K562 (cell line): Measurements from ENCODE around the gene SKIC2. TPM values are rescaled to one million over a fixed set of nuclear protein-coding genes. Genes with fewer than 3 reads are reported as not detected.

ENCODE experiments used
- CBFA2T2 ChIP-seq: fragments of 450-650 bp; conservative IDR thresholded peaks from 2 replicates; pipeline ENCODE4 v1.6.1; 2017; ENCODE audit warnings: mild to moderate bottlenecking
- E2F8 ChIP-seq: fragments of 450-650 bp; IDR thresholded peaks from 2 replicates; pipeline ENCODE4 v1.7.1; 2018; ENCODE audit warnings: mild to moderate bottlenecking, low read depth; ENCODE audit not compliant: partially characterized antibody
- FOXJ3 ChIP-seq: sonication (generic); formaldehyde crosslinking; IDR thresholded peaks from 2 replicates; pipeline ENCODE4 v1.4.0; 2020; ENCODE audit warnings: mild to moderate bottlenecking, missing genetic modification reagents
- FOXP4 ChIP-seq: sonication (generic); formaldehyde crosslinking; IDR thresholded peaks from 2 replicates; pipeline ENCODE4 v1.8.0; 2022; ENCODE audit warnings: mild to moderate bottlenecking, missing genetic modification reagents, borderline replicate concordance
- FUS ChIP-seq: fragments of 200-400 bp; formaldehyde crosslinking; optimal IDR thresholded peaks from 2 replicates; pipeline ENCODE3; 2017; ENCODE audit warnings: low read depth, low read length
- MED1 ChIP-seq: sonication (generic); formaldehyde crosslinking; IDR thresholded peaks from 2 replicates; pipeline ENCODE4 v1.8.1; 2023; ENCODE audit warnings: missing genetic modification reagents, borderline replicate concordance
- NFE2L1 ChIP-seq: fragments of 450-650 bp; IDR thresholded peaks from 2 replicates; pipeline ENCODE4 v1.6.1; 2016; ENCODE audit warnings: missing genetic modification characterization, low read depth, mild to moderate bottlenecking, missing compliant biosample characterization, moderate library complexity, borderline replicate concordance
- NFYB ChIP-seq: IDR thresholded peaks from 2 replicates; pipeline ENCODE4 v1.6.1; 2011; ENCODE audit warnings: mild to moderate bottlenecking, moderate library complexity; ENCODE audit not compliant: insufficient read length; ENCODE audit errors: extremely low read depth
- NUFIP1 ChIP-seq: fragments of 450-650 bp; IDR thresholded peaks from 2 replicates; pipeline ENCODE4 v1.6.1; 2018; ENCODE audit not compliant: partially characterized antibody
- PHB ChIP-seq: fragments of 250-450 bp; sonication (Bioruptor Pico); IDR thresholded peaks from 2 replicates; pipeline ENCODE4 v1.5.0; 2021
- PHB2 ChIP-seq: fragments of 450-650 bp; IDR thresholded peaks from 2 replicates; pipeline ENCODE4 v1.6.1; 2017; ENCODE audit warnings: low read depth
- POLR2AphosphoS5 ChIP-seq: IDR thresholded peaks from 2 replicates; pipeline ENCODE4 v1.6.1; 2011; ENCODE audit warnings: mild to moderate bottlenecking, low read depth, low read length, moderate library complexity; ENCODE audit not compliant: control insufficient read depth, insufficient read depth
- PTRF ChIP-seq: fragments of 450-650 bp; IDR thresholded peaks from 2 replicates; pipeline ENCODE4 v1.6.1; 2016; ENCODE audit warnings: mild to moderate bottlenecking, missing genetic modification characterization, missing compliant biosample characterization
- THAP12 ChIP-seq: fragments of 250-450 bp; sonication (Bioruptor Pico); IDR thresholded peaks from 2 replicates; pipeline ENCODE4 v1.9.0; 2021; ENCODE audit warnings: mild to moderate bottlenecking, inconsistent platforms
- U2AF1 ChIP-seq: fragments of 200-400 bp; formaldehyde crosslinking; optimal IDR thresholded peaks from 2 replicates; pipeline ENCODE3; 2017; ENCODE audit warnings: mild to moderate bottlenecking, low read depth, low read length, moderate library complexity
- ZC3H11A ChIP-seq: IDR thresholded peaks from 2 replicates; pipeline ENCODE4 v1.6.1; 2012; ENCODE audit warnings: low read depth, low read length, improper control_type of control experiment
- ZNF780A ChIP-seq: fragments of 250-450 bp; sonication (Bioruptor Pico); IDR thresholded peaks from 2 replicates; pipeline ENCODE4 v1.5.0; 2021; ENCODE audit warnings: mild to moderate bottlenecking
- ZNF785 ChIP-seq: fragments of 250-450 bp; sonication (Bioruptor Pico); IDR thresholded peaks from 2 replicates; pipeline ENCODE4 v1.4.0; 2020; ENCODE audit warnings: mild to moderate bottlenecking
- polyA plus RNA-seq, 8 experiments: library from polyadenylated mRNA; depleted of rRNA in 4 of 8; stranded (reverse) in 5 of 8; unstranded in 3 of 8; fragments of >200 nt; fragmentation: Nextera tagmentation in 2 of 8; fragmentation: Illumina TruSeq in 1 of 8; extraction: Ambion mirVana in 2 of 8; extraction: Trizol in 1 of 8; gene quantifications; 2 replicates each; pipeline versions ENCODE4 v1.2.1 to v1.2.3, GENCODE V29; 2011 to 2014; ENCODE audit warnings: inconsistent platforms in 1 of 8, missing spikeins in 1 of 8
- total RNA-seq, 7 experiments: library from RNA; depleted of rRNA in 6 of 7; stranded (reverse); fragments of >200 nt in 6 of 7; fragmentation: Illumina TruSeq in 2 of 7; extraction: Trizol in 2 of 7; gene quantifications; 2 replicates each; pipeline versions ENCODE4 v1.2.1 to v1.2.3, GENCODE V29; 2011 to 2021; ENCODE audit warnings: low replicate concordance in 1 of 7

Gene SKIC2
- total and polyA plus RNA-seq, 9 of the 15 experiments (the other 6 are each of a cell fraction or from before 2014, with no cell fraction given): 3.3 to 94.6 (median 38.8) TPM

- no peak for TF ChIP-seq PHB2
- TF ChIP-seq FOXJ3: no peak
- peak; percentile 62; the same call in 1 of the 2 replicates for TF ChIP-seq PHB (CRISPR knock-in tag)
- peak; percentile 61 for TF ChIP-seq NUFIP1
- no peak for TF ChIP-seq U2AF1
- TF ChIP-seq FOXP4: no peak
- no peak for TF ChIP-seq CBFA2T2
- TF ChIP-seq E2F8: peak; percentile 100
- TF ChIP-seq FUS: no peak
- TF ChIP-seq ZNF780A (CRISPR knock-in tag): no peak
- TF ChIP-seq ZC3H11A: 0 out of 2 replicates have a peak, but pooled peaks have one; percentile 51
- no peak for TF ChIP-seq ZNF785 (CRISPR knock-in tag)
- peak; percentile 21; the same call in 1 of the 2 replicates for TF ChIP-seq THAP12
- TF ChIP-seq NFYB: no peak
- TF ChIP-seq POLR2AphosphoS5: peak; percentile 53; the same call in 1 of the 2 replicates
- peak; percentile 80 for TF ChIP-seq PTRF
- TF ChIP-seq NFE2L1: no peak
- TF ChIP-seq MED1 (CRISPR knock-in tag): no peak
Observed at GRCh38 chr6:31958741-31959739, at the start of gene SKIC2, which contains the start of gene NELFE (continued).
